ENCODE data around the gene F5.

GRCh38 chr1:169594391-169594790 is 8.1 kb upstream of the F5 start:
- no peak for TF ChIP-seq POLR2A (IDR thresholded peaks at IDR 0.05; ENCODE audit: low read length)
- TF ChIP-seq GATA1 (IDR thresholded peaks at IDR 0.05; ENCODE audit: low read depth, low read length) = no peak
